Fibroblast of skin of back (primary cell): ENCODE data around the gene MYBPHL.
A peak's percentile ranks its signal among the peaks of the same experiment; 100 is the strongest.

Experiments
- DNase-seq: peaks from one replicate; pipeline ENCODE4 v3.0.0-alpha.2; 2013

MYBPHL gene

DNA sequence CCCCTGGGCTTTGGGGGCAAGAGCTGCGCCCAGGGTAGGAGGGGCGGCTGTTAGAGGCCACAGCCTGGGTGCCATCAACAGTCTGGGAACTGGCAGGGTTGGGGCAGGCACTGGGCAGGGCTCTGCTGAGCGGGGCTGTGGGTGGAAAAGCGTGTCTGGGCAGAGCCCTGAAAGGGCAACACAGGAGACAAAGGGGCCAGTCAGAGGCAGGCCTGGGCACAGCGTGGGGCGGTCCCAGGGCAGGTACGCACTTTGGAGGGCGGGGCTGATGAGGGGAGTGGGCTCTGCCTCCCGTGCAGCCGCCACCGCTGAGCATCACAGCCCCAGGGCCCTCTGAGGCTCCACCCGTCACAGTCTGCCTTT lies 43.6 kb downstream of the MYBPHL start:
- no peak for DNase-seq

DNA sequence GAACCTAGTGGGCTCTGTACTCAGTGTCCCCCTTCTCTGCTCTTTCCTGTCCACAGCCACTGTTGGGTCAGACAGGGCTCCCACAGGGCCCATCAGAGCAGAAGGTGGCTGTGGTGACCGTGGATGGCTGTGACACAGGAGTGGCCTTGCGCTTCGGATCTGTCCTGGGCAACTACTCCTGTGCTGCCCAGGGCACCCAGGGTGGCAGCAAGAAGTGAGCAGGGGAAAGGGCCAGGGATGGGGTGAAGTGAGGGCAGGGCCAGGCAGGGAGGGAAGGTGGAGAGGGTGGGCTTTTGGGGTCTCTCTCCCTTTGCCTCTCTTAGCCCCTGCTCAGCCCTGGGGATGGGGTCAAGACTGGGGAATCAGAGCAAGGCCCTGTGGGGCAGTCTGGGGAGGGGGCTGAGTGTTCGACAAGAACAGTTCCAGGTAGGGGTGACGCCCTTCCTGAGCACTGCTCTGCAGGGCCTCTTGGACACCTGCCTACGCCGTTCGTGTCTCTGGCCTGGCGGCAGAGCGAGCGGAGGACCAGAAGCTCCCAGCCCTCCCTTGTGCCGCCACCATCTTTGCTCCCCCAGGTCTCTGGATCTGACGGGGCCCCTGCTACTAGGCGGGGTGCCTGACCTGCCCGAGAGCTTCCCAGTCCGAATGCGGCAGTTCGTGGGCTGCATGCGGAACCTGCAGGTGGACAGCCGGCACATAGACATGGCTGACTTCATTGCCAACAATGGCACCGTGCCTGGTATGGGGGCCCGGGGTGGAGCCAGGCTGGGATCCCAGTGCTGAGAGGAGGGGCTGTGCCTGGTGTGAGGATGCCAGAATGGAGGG lies 44.4 kb downstream of the MYBPHL start:
- no peak for DNase-seq

DNA sequence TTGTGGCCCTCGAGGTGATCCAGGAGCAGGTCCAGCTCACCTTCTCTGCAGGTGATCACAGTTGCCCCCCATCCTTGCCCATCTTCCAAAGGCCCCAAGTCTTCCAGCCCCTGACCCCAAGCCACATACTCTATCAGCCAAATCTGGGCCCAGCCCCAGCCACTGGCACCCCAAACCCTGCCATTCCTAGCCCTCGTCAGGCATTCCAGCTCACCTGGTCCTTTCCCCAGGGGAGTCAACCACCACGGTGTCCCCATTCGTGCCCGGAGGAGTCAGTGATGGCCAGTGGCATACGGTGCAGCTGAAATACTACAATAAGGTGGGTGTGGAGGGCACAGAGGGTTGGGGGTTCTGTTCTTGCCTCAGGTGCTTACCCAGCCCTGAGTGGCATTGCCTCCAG lies 45.2 kb downstream of the MYBPHL start:
- no peak for DNase-seq

DNA sequence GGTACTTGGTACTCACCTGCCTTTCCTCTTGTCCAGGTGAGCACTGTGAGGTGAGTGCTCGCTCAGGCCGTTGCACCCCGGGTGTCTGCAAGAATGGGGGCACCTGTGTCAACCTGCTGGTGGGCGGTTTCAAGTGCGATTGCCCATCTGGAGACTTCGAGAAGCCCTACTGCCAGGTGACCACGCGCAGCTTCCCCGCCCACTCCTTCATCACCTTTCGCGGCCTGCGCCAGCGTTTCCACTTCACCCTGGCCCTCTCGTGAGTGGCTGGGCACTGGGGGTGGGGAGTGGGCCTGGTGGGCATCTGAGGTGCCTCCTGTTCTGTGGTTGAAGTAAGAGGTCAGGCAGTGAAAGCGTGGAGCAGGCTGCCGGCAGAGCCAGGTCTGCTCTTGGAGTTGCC lies 45.8 kb downstream of the MYBPHL start:
- DNase-seq = no peak

DNA sequence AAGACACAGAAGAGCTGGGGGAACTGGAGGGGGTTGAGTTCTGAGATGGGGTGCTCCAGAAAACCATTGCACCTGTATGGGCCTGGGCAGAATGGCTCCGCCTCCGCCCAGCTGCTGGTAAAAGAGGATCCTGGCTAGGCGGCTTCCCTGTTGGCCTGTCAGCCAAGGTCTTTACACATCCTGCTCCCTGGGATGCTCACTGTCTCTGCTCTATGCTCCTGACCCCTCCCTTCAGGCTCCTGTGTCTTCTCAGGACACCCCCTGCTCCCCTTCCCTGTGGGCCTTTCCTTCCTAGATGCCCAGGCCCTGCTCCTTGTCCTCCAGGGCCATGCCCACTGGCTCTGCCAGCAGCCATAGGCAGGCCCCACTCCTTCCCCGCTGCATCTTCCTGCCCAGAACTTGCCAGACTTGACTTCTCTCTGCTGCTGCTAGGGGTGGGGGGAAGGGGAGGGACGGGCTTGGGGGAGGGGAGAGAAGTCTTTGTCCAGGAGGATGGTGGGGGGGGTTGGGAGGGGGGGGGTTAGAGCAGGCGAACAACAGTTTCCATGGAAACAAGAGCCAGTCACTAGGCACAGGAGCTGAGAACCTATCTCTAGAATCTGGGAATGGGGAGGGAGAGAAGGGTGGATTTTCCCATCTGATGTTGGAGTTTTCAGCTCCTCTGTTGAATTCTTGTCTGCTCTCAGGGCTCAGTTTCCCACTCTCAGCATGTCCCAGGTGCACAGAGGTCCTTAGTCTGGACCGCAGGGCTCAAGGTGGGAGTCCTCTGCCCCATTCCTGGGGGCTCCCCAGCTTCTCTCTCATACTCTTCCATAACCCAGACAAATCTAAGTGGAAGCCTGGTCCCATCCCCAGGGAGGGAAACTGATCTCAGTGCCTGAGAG lies 46.9 kb downstream of the MYBPHL start:
- no peak for DNase-seq

DNA sequence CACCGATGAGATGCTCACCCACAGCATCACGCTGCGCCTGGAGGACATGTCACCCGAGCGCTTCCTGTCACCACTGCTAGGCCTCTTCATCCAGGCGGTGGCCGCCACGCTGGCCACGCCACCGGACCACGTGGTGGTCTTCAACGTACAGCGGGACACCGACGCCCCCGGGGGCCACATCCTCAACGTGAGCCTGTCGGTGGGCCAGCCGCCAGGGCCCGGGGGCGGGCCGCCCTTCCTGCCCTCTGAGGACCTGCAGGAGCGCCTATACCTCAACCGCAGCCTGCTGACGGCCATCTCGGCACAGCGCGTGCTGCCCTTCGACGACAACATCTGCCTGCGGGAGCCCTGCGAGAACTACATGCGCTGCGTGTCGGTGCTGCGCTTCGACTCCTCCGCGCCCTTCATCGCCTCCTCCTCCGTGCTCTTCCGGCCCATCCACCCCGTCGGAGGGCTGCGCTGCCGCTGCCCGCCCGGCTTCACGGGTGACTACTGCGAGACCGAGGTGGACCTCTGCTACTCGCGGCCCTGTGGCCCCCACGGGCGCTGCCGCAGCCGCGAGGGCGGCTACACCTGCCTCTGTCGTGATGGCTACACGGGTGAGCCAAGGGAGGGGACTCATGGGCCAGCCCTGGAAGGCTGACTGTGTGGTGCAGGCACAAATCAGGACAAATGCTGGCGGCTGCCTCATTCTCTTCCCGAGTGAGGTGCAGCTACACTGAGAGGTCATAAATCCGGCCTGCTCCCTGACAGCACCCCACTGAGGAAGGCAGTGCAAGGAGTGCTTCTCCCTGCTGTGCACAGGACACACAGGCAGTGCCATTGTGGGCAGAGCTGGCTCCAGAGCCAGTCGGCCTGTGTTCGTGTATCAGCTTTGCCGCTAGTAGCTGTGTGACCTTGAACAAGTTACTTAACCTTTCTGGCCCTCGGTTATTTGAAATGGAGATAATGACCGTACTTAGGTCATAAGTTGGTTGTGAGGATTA lies 48.0 kb downstream of the MYBPHL start:
- no peak for DNase-seq

DNA sequence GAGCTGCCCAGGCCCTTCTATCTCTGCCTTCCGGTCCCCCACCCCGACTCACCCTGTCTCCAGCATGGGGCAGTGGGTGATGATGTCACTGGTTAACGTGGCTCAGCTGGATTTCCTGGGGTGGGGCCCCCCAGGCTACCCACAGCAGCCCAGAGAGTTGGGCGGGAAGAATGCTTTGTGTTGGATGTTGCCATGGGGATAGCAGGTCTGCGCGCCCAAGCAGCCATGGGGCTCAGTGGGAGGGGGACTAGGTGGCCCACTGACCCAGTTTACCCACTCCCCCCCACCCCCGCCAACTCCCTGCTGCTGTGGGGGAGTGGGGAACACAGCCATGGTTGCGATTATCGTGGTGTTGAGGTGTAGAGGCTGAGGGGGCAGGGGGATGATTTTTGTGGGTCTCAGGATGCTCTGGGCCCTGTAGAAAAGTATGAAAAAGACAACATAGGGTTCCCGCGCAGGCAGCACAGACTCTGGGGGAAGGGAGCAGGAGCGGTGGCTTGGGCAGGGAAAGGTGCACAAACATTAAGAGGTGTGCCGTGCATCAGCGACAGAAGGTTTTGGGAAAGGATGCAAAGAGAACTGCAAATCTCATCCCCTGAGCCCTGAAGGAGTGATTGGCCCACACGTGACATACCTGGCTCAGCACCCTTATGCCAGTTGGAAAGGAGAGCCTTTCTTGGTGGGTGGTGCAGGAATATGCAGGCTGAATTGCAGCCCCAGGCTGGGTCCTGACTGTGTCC lies 49.0 kb downstream of the MYBPHL start:
- DNase-seq = no peak

DNA sequence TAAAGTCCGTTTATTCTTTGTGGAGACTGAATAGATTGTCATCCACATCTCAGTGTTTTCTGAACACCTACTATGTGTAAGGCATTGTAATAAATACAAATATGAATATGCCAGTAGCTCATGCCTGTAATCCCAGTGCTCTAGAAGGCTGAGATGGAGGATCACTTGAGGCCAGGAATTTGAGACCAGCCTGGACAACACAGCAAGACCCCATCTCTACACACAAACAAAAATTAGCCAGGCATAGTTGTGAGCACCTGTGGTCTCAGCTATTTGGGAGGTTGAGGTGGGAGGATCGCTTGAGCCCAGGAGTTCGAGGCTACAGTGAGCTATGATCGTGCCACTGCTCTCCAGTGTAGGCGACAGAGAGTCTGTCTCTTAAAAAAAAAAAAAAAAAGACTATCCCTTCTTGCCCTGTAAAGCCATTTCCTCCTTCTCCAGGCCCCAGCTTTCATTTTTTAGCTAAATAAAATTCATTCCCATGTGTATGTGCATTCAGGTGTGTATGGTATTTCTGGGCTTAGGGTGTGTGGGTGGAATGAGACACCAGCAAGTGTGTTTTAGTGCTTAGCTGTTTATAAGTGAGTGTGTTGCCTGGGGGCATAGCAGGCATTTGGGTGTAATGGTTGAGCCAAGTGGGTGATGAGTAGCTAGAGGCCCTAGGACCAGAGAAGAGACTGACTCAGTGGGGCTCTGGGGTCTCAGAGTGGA lies 49.7 kb downstream of the MYBPHL start:
- DNase-seq = no peak

DNA sequence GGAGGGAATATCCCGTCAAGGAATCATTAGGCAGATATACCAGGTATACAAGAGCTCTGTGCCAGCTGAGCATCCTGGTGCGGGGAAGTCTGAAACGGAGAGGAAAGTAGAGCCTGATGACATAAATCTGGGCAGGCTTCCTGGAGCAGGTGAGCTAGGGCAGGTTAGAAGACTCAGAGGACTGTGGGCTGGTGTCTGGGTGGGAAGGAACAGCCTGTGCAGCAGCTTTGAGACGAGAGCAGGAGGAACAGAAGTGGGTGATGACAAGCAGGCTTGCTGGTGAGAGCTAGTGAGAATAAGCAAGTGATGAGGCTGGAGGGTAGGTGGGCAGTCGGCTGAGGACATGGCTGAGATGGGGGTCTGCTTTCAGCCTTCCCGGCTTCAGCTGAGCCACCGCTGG lies 50.7 kb downstream of the MYBPHL start:
- no peak for DNase-seq

DNA sequence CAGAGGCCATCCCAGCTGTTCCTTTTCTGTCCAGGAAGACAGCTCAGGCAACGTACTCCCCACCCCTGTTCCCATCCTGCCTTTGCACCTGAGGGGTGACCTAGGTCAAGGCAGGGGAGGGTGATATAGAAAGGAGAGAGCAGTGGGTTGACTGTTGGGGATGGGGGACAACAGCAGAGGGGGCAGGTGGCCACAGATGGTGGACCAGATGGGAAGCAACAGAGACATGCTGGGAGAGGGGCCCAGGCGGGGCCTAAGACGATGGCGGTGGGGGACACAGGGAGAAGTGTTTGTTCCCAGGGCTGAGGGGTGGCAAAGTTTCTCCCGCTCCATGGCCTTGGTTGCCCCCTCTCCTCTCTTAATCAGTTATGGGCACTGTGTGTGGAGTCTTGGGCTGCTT lies 51.1 kb downstream of the MYBPHL start:
- DNase-seq = no peak

DNA sequence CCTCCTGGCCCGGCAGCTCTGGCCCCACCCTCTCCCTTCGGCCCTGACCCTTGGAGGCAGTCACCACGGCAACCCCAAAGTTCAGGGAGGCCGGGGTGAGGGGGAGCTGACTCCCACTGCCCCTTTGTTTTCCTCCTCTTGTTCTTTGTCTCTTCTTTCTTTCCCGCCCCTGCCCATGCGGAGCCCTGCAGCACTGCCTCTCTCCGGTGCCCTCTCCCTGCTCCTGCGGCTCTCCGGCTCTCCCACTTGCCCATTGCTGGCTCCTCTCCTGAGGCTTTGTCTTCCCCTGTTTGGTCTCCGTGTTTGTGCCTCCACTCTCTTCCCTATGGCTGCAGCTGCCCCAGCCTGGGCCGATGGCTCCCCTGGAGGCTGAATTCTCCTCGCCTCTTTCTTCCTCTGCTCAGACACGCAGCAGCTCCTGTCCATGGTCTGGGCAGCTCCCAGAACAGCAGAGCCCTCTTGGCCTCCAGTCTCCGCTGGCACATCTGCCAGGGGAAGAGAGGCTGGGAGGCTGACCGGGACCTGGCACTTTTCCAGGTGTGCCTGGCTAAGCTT lies 51.6 kb downstream of the MYBPHL start:
- no peak for DNase-seq

DNA sequence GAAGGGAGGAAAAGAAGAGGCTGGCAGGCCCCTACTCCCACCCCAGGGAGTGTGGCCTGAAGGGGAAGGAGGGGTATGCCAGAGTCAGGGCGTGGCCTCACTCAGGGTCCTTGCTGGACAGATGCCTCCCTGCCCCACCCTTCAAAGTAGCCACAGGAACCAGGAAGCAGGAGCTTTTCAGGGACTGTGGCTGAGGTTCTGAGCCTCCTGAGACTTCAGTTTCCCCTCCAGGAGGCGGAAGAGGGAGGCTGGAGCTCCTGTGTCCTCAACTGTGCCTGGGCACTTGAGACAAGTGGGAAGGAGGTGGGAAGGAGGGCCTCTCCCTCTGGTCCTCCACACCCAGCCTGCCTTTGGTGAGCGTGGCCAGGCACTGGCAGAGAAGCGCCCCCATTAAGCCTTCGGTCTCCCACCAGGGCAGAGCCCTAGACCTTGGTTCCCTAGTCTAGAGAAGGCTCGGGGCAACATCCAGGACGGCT lies 52.2 kb downstream of the MYBPHL start:
- no peak for DNase-seq

DNA sequence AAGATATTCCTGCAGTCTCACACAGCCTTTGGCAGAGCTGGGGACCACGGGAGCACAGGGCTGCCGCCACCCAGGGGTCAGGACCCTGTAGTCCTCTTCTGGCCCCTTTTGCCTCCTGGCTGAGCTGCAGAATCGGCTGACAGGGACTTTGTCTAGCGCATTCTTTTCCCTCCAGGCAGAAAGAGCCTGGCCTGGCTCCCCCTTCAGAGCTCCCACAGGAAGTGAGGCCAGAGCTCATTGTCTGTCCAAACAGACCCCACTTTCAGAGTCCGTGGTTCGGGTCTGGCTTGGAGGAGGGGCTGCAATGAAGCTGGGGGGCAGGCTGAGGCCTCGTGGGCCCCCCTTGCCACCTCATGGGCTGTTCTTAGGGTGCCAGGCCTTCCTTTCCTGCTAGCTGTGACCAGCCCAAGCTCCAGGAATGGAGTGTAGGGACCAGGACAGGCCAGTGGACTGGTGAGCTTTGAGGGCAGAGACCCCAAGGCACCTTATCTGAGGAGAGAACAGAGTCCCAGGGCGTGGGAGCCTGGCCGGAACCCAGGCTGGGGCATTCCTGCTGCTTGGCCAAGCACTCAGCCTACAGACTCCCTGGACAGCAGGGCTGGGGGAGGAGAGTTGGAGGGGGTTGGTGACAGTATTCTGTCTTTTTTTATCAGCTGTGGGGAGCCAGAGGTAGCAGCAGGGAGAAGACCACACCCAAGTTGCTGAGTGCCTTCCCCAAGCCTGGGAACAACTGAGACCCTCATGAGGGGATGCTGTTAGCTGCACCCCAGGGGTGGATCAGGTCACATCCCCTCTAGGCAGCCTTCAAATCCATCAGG lies 52.8 kb downstream of the MYBPHL start:
- DNase-seq = peak; percentile 46

DNA sequence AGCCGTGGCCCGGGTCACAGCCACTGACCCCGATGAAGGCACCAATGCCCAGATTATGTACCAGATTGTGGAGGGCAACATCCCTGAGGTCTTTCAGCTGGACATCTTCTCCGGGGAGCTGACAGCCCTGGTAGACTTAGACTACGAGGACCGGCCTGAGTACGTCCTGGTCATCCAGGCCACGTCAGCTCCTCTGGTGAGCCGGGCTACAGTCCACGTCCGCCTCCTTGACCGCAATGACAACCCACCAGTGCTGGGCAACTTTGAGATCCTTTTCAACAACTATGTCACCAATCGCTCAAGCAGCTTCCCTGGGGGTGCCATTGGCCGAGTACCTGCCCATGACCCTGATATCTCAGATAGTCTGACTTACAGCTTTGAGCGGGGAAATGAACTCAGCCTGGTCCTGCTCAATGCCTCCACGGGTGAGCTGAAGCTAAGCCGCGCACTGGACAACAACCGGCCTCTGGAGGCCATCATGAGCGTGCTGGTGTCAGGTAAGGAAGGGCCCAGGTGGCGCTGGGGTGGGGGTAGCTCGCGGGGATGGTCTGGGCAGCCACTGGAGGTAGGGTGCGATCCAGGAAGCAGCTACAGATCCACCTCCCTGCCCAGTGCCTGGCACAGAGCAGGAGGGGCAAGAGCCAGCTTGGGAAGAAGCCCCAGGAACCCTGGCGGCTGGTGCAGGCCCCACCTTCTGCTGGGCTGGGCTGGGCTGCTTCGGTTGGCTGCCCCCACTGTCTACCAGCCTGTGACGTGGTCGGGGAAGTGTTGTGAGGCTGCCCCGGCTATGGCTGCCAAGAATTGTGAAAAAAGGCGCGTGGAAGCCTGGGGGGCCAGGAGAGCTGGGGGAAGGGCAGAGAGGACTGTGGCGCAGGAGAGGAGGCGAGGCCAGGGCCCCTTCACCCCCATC lies 53.7 kb downstream of the MYBPHL start:
- DNase-seq = peak; percentile 28

DNA sequence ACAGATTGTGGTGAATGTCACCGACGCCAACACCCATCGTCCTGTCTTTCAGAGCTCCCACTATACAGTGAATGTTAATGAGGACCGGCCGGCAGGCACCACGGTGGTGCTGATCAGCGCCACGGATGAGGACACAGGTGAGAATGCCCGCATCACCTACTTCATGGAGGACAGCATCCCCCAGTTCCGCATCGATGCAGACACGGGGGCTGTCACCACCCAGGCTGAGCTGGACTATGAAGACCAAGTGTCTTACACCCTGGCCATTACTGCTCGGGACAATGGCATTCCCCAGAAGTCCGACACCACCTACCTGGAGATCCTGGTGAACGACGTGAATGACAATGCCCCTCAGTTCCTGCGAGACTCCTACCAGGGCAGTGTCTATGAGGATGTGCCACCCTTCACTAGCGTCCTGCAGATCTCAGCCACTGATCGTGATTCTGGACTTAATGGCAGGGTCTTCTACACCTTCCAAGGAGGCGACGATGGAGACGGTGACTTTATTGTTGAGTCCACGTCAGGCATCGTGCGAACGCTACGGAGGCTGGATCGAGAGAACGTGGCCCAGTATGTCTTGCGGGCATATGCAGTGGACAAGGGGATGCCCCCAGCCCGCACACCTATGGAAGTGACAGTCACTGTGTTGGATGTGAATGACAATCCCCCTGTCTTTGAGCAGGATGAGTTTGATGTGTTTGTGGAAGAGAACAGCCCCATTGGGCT lies 54.5 kb downstream of the MYBPHL start:
- DNase-seq = no peak

DNA sequence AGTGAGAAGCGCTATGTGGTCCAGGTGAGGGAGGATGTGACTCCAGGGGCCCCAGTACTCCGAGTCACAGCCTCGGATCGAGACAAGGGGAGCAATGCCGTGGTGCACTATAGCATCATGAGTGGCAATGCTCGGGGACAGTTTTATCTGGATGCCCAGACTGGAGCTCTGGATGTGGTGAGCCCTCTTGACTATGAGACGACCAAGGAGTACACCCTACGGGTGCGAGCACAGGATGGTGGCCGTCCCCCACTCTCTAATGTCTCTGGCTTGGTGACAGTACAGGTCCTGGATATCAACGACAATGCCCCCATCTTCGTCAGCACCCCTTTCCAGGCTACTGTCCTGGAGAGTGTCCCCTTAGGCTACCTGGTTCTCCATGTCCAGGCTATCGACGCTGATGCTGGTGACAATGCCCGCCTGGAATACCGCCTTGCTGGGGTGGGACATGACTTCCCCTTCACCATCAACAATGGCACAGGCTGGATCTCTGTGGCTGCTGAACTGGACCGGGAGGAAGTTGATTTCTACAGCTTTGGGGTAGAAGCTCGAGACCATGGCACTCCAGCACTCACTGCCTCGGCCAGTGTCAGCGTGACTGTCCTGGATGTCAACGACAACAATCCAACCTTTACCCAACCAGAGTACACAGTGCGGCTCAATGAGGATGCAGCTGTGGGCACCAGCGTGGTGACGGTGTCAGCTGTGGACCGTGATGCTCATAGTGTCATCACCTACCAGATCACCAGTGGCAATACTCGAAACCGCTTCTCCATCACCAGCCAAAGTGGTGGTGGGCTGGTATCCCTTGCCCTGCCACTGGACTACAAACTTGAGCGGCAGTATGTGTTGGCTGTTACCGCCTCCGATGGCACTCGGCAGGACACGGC lies 55.3 kb downstream of the MYBPHL start:
- no peak for DNase-seq
